ENCODE results near the gene DYDC1.

Gene DYDC1

GRCh38 chr10:80356563-80356988, at the start of gene DYDC1, which contains the start of gene DYDC2:
Gene DYDC1 (minus strand): TSS chr10:80356755. CDS start chr10:80352601, 4,154 bp downstream.
Gene DYDC2 (plus strand): TSS chr10:80356781. CDS start chr10:80362444, 5,663 bp downstream.
- TF ChIP-seq, protein P1, sequence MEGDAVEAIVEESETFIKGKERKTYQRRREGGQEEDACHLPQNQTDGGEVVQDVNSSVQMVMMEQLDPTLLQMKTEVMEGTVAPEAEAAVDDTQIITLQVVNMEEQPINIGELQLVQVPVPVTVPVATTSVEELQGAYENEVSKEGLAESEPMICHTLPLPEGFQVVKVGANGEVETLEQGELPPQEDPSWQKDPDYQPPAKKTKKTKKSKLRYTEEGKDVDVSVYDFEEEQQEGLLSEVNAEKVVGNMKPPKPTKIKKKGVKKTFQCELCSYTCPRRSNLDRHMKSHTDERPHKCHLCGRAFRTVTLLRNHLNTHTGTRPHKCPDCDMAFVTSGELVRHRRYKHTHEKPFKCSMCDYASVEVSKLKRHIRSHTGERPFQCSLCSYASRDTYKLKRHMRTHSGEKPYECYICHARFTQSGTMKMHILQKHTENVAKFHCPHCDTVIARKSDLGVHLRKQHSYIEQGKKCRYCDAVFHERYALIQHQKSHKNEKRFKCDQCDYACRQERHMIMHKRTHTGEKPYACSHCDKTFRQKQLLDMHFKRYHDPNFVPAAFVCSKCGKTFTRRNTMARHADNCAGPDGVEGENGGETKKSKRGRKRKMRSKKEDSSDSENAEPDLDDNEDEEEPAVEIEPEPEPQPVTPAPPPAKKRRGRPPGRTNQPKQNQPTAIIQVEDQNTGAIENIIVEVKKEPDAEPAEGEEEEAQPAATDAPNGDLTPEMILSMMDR (IDR thresholded peaks at IDR 0.05; ENCODE audit: extremely low read depth, insufficient read depth, missing control alignments) = no peak
- in situ Hi-C loops (cut with MboI; ENCODE audit: low pct_unique_long_range_greater_than_20kb, low sequenced_read_pairs, unreplicated experiment) = no loop called here
- peak; percentile 55 for DNase-seq (ENCODE audit: low spot score)

GRCh38 chr10:80406204-80406603, 49.6 kb upstream of the DYDC1 start:
- TF ChIP-seq, protein P1 (IDR thresholded peaks at IDR 0.05; ENCODE audit: extremely low read depth, insufficient read depth, missing control alignments) = no peak
- DNase-seq (ENCODE audit: low spot score) = no peak
- in situ Hi-C loops (cut with MboI; ENCODE audit: low pct_unique_long_range_greater_than_20kb, low sequenced_read_pairs, unreplicated experiment) = no loop called here

DNA sequence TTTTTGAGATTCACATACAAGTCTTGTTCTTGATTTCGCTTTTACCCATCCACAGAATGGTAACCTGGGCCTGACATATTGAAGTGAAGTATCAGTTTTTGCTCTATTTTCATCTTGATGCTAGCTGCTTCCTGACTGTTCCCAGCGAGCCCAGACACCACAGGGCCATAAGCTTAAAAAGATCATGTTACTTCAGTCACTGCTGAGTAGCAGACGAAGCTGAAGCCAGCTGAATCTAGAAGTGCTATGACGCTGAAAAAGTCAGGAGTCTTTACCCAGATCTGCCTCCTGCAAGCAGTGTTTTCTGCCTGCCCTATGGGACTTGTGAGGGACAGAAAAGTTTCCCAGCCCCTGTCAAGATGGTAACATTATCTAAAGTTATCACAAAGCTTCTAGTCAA, 49.1 kb upstream of the DYDC1 start:
- DNase-seq (ENCODE audit: low spot score) = no peak
- in situ Hi-C loops (cut with MboI; ENCODE audit: low pct_unique_long_range_greater_than_20kb, low sequenced_read_pairs, unreplicated experiment) = no loop called here
- TF ChIP-seq, protein P1 (IDR thresholded peaks at IDR 0.05; ENCODE audit: extremely low read depth, insufficient read depth, missing control alignments) = no peak

DNA sequence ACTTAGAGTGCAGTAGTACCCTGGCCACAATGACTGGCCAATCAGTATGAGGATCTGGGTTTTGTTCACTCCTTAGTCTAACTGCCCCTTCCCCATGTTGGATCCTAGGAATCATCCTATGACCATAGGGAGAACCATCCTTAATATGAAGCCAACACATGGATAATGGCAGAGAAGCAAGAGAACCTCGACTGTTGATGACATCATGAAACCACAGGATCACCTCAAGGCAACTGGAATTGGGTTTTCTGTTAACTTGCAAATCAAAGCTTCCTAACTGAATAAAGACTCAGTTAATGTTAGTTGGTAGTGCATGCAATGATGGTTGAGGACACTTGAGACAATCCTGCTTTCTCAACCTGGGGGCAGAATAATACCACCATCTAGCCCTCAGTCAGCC, 48.5 kb upstream of the DYDC1 start:
- TF ChIP-seq, protein P1 (IDR thresholded peaks at IDR 0.05; ENCODE audit: extremely low read depth, insufficient read depth, missing control alignments) = no peak
- no peak for DNase-seq (ENCODE audit: low spot score)
- in situ Hi-C loops (cut with MboI; ENCODE audit: low pct_unique_long_range_greater_than_20kb, low sequenced_read_pairs, unreplicated experiment) = no loop called here

DNA sequence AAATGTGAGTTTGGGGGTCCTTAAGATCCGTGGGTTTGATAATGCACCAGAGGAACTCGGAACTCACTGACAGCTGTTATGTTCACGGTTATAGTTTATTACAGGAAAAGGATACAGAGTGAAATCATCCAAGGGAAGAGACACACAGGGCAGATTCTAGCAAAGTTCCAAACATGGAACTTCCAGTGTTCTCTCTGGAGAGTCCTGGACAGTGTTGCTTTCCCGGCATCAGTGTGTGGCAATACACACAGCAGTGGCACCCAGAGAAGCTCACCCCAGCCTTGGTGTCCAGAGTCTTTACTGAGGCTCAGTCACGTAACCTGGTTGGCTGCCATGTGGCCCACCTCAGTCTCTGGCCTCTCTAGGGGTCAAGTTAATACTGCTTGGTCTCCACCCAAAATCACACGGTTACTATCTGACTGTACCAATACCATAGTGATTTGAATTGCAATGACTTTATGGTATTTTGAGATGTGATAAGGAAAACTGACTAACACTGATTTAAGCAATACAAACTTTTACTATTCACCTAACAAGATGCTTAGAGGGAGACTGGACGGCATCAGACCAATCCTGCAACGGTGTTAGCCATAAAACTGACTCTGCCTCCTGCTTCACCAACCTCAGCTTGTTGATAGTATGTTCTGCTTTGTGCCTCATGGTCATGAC, 43.7 kb upstream of the DYDC1 start:
- TF ChIP-seq, protein P1 (IDR thresholded peaks at IDR 0.05; ENCODE audit: extremely low read depth, insufficient read depth, missing control alignments) = no peak
- DNase-seq (ENCODE audit: low spot score) = no peak
- in situ Hi-C loops (cut with MboI; ENCODE audit: low pct_unique_long_range_greater_than_20kb, low sequenced_read_pairs, unreplicated experiment) = no loop called here

GRCh38 chr10:80397014-80397413, 40.5 kb upstream of the DYDC1 start:
- TF ChIP-seq, protein P1 (IDR thresholded peaks at IDR 0.05; ENCODE audit: extremely low read depth, insufficient read depth, missing control alignments) = no peak
- DNase-seq (ENCODE audit: low spot score) = no peak
- in situ Hi-C loops (cut with MboI; ENCODE audit: low pct_unique_long_range_greater_than_20kb, low sequenced_read_pairs, unreplicated experiment) = no loop called here
